LNCAP (cell line): ENCODE measurements around the gene FAT4.

Experiments used
- CTCF ChIP-seq: fragments of 450-650 bp; IDR thresholded peaks from 2 replicates; pipeline ENCODE4 v1.5.1; 2017; ENCODE audit warnings: mild to moderate bottlenecking

FAT4 gene

DNA sequence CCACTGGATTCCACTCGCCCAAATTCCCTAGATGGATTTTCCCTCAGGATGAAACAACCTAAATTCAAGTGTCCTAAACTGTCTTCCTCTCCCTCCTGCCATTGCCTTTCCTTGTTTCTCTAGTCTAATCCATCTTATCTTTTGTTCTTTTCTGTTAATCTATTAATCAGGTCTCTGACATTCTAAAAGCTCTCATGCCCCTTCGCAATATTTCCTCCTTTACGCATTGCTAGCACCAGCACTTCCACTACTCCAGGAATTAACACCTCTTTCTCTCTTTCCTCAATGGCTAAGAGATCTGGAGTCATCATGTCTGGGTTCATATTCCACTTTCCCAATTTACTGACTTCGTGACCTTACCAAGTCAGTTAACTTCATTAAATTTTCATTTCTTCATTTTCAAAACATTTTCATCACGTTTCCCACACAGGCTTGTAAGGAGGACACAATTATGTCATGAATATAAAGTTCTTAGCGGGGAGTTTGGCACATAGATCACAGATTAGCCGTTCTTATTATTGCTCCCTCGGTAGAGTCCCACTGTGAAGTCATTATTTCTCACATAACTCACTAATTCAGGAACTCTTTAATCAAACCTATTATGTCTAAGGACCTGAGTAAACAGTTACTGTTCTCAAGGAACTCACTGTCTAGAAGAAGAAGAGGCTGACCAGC, 45.3 kb downstream of the FAT4 start:
- TF ChIP-seq CTCF, result no peak

DNA sequence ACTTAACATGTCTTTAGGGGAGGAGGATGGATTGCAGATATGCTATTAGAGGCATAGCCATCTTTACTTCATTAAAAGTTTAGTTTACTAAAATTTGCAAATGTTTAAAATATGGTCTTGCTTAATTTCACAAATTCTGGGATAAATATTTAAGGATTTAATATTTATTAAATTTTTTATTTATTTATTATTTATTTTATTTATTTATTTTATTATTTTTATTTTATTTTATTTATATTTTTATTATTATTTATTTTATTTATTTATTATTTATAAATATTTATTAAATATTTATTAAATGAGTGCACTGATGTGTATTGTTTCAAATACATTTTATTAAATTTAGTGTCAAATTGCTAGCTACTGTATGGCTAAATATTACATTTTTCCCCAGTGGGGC, 46.0 kb downstream of the FAT4 start:
- TF ChIP-seq CTCF, result no peak
